Fibroblast of mammary gland (primary cell): ENCODE results near the gene USP38.
A peak's percentile ranks its signal among the peaks of the same experiment; 100 is the strongest.
"Not testable (repeated sequence)": the region's sequence is repeated elsewhere in the genome, so short reads cannot be mapped to it uniquely, and the experiment has no call there.

Experiments used
- DNase-seq: peaks from one replicate; pipeline ENCODE4 v3.0.0-alpha.2; 2010; ENCODE audit warnings: low read depth
- H3K4me3 ChIP-seq: 2 replicates; pipeline ENCODE4 v1.5.1; 2011; ENCODE audit warnings: low read depth, mild to moderate bottlenecking, low read length, moderate library complexity; ENCODE audit not compliant: control insufficient read depth
- TF ChIP-seq, protein P1 (sequence below): conservative IDR thresholded peaks from 2 replicates; pipeline ENCODE4 v1.5.1; 2011; ENCODE audit warnings: low read depth, low read length, inconsistent platforms; ENCODE audit not compliant: control insufficient read depth, insufficient read depth

USP38 gene, protein sequence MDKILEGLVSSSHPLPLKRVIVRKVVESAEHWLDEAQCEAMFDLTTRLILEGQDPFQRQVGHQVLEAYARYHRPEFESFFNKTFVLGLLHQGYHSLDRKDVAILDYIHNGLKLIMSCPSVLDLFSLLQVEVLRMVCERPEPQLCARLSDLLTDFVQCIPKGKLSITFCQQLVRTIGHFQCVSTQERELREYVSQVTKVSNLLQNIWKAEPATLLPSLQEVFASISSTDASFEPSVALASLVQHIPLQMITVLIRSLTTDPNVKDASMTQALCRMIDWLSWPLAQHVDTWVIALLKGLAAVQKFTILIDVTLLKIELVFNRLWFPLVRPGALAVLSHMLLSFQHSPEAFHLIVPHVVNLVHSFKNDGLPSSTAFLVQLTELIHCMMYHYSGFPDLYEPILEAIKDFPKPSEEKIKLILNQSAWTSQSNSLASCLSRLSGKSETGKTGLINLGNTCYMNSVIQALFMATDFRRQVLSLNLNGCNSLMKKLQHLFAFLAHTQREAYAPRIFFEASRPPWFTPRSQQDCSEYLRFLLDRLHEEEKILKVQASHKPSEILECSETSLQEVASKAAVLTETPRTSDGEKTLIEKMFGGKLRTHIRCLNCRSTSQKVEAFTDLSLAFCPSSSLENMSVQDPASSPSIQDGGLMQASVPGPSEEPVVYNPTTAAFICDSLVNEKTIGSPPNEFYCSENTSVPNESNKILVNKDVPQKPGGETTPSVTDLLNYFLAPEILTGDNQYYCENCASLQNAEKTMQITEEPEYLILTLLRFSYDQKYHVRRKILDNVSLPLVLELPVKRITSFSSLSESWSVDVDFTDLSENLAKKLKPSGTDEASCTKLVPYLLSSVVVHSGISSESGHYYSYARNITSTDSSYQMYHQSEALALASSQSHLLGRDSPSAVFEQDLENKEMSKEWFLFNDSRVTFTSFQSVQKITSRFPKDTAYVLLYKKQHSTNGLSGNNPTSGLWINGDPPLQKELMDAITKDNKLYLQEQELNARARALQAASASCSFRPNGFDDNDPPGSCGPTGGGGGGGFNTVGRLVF

DNA sequence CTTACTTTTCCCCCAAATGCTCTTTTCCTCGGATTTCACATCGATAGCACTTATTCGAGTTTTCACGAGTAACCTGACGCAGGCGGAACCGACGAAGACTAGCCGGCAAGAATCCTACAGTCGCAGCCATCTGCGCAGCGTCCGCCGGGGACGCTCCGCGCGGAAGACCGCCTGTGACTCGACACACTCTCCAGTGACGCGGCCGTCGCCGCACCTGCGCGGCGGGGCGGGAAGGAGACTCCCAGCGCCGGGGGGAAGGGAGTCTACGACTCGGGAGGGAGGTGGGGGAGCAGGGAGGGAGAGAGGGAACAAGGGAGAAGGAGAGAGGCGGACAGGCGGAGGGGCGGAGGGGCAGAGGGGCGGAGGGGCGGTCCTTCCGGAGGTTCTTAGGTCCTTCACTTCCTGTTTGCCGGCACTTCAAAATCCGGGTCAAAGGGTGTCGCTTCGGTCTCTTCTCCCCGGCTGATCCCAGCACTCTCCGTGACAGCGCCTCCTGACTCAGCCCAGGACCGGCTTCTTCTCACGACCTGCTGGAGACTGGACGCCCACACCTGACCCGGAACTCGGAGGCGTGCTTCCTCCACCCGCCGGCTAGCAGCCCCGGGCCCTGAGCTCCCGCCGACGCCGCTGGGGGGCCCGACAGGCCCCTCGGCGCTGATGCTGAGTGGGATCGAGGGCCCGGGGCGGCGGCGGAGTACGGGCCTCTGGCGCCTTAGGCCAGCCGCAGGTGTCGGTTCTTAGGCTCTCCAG is at the start of gene USP38:
Gene USP38 (plus strand): TSS at position 415 of the 750 bp plus-strand sequence. CDS start 534 bp downstream, outside the sequence.
- peak; percentile 94 for DNase-seq
- peak within 1 kb of the TSS; percentile 77 for H3K4me3 ChIP-seq
- TF ChIP-seq, protein P1, sequence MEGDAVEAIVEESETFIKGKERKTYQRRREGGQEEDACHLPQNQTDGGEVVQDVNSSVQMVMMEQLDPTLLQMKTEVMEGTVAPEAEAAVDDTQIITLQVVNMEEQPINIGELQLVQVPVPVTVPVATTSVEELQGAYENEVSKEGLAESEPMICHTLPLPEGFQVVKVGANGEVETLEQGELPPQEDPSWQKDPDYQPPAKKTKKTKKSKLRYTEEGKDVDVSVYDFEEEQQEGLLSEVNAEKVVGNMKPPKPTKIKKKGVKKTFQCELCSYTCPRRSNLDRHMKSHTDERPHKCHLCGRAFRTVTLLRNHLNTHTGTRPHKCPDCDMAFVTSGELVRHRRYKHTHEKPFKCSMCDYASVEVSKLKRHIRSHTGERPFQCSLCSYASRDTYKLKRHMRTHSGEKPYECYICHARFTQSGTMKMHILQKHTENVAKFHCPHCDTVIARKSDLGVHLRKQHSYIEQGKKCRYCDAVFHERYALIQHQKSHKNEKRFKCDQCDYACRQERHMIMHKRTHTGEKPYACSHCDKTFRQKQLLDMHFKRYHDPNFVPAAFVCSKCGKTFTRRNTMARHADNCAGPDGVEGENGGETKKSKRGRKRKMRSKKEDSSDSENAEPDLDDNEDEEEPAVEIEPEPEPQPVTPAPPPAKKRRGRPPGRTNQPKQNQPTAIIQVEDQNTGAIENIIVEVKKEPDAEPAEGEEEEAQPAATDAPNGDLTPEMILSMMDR = no peak

DNA sequence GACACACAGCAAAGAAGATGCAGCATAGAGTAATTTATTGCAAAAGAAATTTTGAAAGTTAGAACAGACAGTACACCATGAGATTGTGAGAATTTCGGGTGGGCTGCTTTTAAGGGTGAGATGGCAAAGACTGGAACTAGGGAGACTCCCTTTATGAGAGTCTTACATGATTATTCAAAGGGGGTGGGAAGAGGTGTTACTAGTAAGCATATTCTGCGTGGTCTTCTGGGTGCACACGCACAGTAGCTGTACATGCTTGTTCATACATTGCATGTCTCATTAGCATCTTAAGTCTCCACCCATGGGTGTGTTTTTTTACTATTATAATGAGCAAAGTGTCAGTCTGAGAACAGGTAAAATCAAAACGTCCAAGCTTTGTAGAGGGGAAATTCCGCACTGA is 49.4 kb upstream of the USP38 start:
- TF ChIP-seq, protein P1 = no peak
- H3K4me3 ChIP-seq = no peak overlapping the region
- no peak for DNase-seq

DNA sequence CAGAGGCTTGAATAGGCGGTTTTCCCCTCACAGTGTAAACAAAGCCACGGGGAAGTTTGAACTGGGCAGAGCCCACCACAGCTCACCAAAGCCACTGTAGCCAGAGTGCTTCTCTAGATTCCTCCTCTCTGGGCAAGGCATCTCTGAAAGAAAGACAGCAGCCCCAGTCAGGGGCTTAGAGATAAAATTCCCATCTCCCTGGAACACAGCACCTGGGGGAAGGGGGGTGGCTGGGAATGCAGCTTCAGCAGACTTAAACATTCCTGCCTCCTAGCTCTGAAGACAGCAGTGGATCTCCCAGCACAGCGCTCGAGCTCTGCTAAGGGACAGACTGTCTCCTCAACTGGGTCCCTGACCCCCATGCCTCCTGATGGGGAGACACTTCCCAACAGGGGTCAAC is 44.0 kb upstream of the USP38 start:
- H3K4me3 ChIP-seq = no peak overlapping the region
- TF ChIP-seq, protein P1 = no peak
- DNase-seq = no peak

DNA sequence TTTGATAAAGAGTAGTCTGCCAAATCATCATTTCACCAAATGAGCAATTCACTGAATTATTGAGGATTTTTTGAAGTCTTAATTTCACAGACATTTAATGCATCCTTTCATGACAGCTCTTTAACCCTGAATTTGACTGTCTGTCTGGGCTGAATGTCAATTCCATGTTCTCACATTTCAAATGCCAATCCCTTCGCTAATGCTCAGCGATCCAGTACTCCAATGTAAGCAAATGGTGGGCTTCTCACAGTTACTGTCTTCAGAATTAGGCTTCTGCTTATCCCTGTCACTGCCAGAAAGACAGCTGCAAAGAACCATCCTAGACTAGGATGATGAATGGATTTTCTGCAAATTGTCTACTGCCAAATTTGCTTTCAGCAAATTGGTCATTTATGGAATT is 36.2 kb upstream of the USP38 start:
- H3K4me3 ChIP-seq = no peak overlapping the region
- TF ChIP-seq, protein P1 = no peak
- no peak for DNase-seq

DNA sequence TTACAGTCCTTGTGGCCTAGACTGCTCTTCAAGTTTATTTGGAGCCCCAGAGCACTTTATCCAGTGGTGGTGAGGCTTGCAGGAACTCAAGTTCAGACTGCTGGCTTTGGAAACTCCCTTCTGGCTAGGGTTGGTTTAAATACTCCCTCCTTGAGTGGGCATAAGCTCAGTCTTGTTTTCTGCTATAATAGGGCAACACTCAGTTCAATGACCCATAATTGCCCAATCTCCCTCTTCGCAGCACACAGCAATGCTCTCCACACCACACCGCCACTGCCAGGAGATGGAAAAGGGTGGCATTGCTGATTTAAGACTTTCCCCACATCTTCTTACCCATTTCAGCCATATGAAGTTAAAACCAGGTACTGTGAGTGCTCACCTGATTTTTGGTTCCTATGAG is 27.9 kb upstream of the USP38 start:
- DNase-seq = no peak
- H3K4me3 ChIP-seq = no peak overlapping the region
- TF ChIP-seq, protein P1 = no peak

DNA sequence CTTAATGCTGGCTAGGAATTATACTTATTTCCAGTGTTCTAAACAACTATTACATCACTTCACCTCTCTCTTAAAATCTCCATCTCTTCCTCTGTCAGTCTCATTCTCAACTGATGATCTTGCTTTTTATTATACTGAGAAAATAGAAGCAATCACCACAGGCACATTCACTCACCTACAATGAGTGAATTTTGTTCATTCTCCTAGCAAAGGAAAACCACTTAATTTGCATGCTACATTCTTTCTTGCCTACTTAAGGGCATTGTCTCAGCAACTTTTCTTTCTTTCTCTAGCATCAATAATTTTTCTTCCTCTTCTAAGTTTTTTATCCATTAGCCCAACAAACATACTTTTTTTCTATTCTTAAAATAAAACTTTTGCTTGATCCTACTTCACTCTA is 21.1 kb upstream of the USP38 start:
- H3K4me3 ChIP-seq = no peak overlapping the region
- TF ChIP-seq, protein P1 = no peak
- DNase-seq = no peak

DNA sequence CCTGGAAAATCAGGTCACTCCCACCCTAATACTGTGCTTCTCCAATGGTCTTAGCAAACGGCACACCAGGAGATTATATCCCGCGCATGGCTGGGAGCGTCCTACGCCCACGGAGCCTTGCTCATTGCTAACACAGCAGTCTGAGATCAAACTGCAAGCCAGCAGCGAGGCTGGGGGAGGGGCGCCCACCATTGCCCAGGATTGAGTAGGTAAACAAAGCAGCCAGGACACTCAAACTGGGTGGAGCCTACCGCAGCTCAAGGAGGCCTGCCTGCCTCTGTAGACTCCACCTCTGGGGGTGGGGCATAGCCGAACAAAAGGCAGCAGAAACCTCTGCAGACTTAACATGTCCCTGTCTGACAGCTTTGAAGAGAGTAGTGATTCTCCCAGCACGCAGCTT is 18.0 kb upstream of the USP38 start:
- H3K4me3 ChIP-seq, DNase-seq: not testable (repeated sequence)
